ENCODE data around the gene CPNE6.

The CPNE6 gene

DNA sequence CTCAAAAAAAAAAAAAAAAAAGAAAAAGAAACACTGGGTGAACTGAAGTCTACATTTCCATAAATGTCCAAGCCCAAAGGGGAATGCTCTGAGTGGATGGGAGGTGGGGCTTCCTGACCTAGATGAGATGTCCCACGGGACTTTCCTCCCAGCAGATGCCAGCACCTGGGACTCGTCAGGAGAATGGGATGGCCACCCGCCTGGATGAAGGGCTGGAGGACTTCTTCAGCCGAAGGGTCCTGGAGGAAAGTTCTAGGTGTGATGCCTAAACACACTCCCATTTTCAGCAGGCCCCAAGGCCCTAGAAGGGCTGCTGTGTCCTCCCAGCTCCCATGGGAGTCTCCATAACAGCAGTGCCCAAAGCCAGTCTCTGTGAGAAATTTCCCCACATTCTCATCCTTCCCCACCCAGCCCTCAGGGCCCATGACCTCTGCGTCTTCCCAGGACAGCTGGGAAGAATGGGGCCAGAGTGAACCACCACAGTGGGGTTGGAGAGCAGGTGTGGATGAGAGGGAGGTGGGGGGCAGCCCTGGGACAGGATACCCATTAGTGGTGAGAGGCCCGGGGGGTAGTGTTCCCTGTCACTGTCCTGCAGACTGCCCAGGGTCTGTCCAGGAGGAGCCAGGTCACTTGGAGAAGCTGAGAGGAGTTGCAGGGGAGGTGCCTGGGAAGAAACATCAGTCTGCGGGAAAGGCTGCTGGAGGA is 7.1 kb upstream of the CPNE6 start:
- H3K9ac ChIP-seq (ENCODE audit: low read depth, low read length), result no peak overlapping the region
- H3K36me3 ChIP-seq (ENCODE audit: insufficient read depth, low read length), result no peaks in the 10 kb centered on the region
- peaks cover 48% of the 10 kb centered on the region for H3K27me3 ChIP-seq (ENCODE audit: control insufficient read depth, insufficient read depth, low read length)
- H3K4me1 ChIP-seq (ENCODE audit: control insufficient read depth, insufficient read depth, low read length), result no peaks in the 10 kb centered on the region
- no peak overlapping the region for H3K4me2 ChIP-seq (ENCODE audit: low read length)
- no peak overlapping the region for H3K4me3 ChIP-seq (ENCODE audit: low read length)
- no peaks in the 10 kb centered on the region for H3K9me3 ChIP-seq (replicated peaks; ENCODE audit: low read length)

DNA sequence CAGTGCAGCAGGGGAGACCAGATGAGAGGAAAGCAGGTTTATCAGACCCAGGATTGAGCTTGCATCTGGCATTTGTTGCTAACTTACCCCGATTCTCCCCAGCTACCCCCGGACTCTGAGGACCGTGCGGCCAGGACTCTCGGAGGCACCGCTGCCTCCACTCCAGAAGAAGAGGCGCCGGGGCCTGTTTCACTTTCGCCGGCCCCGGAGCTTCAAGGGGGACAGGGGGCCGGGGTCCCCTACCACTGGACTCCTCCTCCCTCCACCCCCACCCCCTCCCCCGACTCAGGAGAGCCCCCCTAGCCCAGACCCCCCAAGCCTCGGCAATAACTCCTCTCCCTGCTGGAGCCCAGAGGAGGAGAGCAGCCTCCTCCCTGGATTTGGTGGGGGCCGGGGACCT is 6.5 kb upstream of the CPNE6 start:
- Histone ChIP-seq H3K9me3 (replicated peaks; ENCODE audit: low read length) (no peaks in the 10 kb centered on the region), H3K36me3 (ENCODE audit: insufficient read depth, low read length) (no peaks in the 10 kb centered on the region), H3K4me2 (ENCODE audit: low read length) (no peak overlapping the region), H3K4me1 (ENCODE audit: control insufficient read depth, insufficient read depth, low read length) (no peaks in the 10 kb centered on the region), H3K9ac (ENCODE audit: low read depth, low read length) (no peak overlapping the region), H3K27me3 (ENCODE audit: control insufficient read depth, insufficient read depth, low read length) (peaks cover 54% of the 10 kb centered on the region), H3K4me3 (ENCODE audit: low read length) (no peak overlapping the region)

DNA sequence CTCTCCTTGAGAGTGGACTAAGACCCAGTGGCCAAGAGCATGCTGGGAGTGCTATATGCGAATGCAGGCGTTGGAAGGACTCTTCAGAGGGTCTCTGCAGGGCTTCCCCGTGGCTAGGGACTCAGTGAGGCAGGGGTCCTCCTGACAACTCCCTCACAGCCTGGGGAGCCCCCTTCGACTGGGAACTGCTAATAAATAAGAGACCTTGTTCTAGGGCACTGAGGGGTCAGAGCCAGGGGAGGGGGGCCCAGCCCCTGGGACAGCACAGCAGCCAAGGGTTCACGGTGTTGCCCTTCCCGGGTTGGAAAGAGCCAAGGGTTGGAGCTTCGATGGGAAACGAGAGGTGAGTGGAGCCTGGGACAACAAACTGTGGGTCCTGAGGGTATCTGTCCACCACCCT is 6.0 kb upstream of the CPNE6 start:
- no peaks in the 10 kb centered on the region for H3K36me3 ChIP-seq (ENCODE audit: insufficient read depth, low read length)
- no peak overlapping the region for H3K4me2 ChIP-seq (ENCODE audit: low read length)
- H3K27me3 ChIP-seq (ENCODE audit: control insufficient read depth, insufficient read depth, low read length), result peaks cover 54% of the 10 kb centered on the region
- no peak overlapping the region for H3K9ac ChIP-seq (ENCODE audit: low read depth, low read length)
- no peak overlapping the region for H3K4me3 ChIP-seq (ENCODE audit: low read length)
- no peaks in the 10 kb centered on the region for H3K4me1 ChIP-seq (ENCODE audit: control insufficient read depth, insufficient read depth, low read length)
- H3K9me3 ChIP-seq (replicated peaks; ENCODE audit: low read length), result no peaks in the 10 kb centered on the region

DNA sequence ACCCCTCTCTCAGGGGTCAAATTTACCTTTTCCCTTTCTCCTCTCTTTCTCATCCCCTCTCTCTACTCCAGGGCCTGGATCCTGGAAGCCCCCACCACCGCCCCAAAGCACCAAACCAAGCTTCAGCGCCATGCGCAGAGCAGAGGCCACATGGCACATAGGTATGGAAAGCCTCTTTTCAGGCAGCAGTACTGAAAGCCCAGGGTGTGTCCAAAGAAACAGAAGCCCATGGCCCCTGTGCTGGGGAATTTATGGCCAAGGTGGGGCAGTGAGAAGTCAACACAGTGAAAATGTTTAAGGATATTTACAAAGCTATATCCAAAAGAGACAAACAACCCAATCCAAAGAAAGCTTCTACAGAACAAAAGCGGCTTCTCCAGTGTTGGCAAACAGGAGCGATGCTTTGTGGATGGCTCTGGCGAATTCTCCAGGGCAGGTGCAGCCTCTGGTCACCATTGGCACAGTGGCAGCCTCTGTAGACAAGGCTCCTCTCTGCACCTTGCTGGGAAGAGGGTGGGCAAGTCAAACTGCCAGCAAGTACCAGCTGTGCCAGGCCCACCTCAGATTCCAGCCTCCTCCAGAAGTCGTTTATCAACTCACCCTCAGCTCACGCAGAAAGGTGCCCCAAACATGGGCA is 4.7 kb upstream of the CPNE6 start:
- Histone ChIP-seq H3K4me3 (ENCODE audit: low read length) (no peak overlapping the region), H3K9me3 (replicated peaks; ENCODE audit: low read length) (no peaks in the 10 kb centered on the region), H3K9ac (ENCODE audit: low read depth, low read length) (no peak overlapping the region), H3K4me2 (ENCODE audit: low read length) (no peak overlapping the region), H3K4me1 (ENCODE audit: control insufficient read depth, insufficient read depth, low read length) (no peaks in the 10 kb centered on the region), H3K36me3 (ENCODE audit: insufficient read depth, low read length) (no peaks in the 10 kb centered on the region), H3K27me3 (ENCODE audit: control insufficient read depth, insufficient read depth, low read length) (peaks cover 53% of the 10 kb centered on the region)

DNA sequence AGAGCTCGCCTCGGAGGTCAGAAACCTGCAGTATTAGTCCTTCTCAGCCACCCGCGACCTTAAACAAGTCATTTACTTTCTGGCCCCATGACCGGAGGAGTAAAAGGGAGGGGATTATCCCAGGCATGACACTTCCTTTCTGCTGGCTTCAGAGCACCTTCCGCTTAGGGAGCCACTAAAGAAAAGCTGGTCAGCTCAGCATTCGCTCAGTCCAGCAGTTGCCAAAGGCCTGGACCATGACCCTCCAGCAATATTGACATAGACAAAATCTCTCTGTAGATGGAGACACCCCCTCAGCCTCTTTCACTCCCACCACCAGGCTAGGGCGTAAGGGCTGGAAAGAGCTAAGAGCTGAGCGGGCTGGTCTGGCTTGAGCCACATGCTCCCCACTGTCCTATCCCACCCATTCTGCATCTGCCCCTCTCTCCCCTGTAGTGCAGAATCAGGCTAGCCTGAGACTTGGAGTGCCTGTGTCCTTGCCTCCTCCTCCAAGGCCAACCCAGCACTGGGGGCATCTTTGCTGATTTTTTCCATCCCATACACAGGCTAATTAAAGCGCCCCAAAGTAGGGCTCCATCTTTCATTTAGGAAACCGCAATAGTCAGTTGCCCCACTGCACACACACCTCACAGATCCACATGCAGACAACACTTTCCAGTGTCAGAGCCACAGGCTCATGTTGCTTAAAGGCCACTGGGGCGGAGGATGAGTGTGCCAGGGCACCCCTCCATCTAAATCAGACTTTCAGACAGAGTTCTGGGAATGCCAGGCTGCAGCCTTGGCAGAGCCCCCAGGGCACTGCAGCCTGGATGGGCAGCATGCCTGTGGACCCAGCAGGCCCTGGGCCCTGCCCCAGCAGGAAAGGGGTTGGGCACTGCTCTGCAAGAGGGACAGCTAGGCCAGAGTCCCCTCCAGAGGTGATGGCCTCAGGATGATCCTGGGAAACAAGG is 4.0 kb upstream of the CPNE6 start:
- no peak overlapping the region for H3K9ac ChIP-seq (ENCODE audit: low read depth, low read length)
- no peak overlapping the region for H3K4me3 ChIP-seq (ENCODE audit: low read length)
- no peaks in the 10 kb centered on the region for H3K9me3 ChIP-seq (replicated peaks; ENCODE audit: low read length)
- H3K4me1 ChIP-seq (ENCODE audit: control insufficient read depth, insufficient read depth, low read length), result no peaks in the 10 kb centered on the region
- peaks cover 55% of the 10 kb centered on the region for H3K27me3 ChIP-seq (ENCODE audit: control insufficient read depth, insufficient read depth, low read length)
- H3K4me2 ChIP-seq (ENCODE audit: low read length), result no peak overlapping the region
- H3K36me3 ChIP-seq (ENCODE audit: insufficient read depth, low read length), result no peaks in the 10 kb centered on the region

DNA sequence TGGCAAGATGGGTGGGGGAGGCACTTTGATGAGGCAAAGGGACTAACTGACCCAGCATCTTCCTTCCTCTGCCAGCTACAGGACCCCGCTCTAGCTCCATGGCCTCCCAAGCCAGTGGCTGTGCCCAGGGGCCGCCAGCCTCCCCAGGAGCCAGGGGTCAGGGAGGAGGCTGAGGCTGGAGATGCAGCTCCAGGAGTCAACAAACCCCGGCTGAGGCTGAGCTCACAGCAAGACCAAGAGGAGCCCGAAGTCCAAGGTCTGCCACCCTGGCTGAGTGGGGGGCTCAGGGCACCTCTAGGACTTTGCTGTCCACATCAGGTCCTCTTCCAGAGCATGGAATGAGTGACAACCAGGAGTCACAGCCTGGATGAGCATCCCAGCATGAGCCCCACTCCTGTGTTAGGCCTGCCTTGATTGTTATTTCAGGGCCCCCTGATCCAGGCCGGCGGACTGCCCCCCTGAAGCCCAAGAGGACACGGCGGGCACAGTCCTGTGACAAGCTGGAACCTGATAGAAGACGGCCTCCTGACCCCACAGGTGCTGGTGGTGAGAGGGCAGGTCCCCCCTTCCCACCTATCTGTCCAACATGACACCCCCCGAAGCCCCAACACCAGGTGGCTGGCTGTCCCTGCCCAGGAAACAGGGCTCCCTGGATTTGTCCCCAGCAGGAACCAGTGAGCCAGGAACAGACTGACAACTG is 2.5 kb upstream of the CPNE6 start:
- H3K4me3 ChIP-seq (ENCODE audit: low read length), result no peak overlapping the region
- no peak overlapping the region for H3K9ac ChIP-seq (ENCODE audit: low read depth, low read length)
- H3K4me1 ChIP-seq (ENCODE audit: control insufficient read depth, insufficient read depth, low read length), result no peaks in the 10 kb centered on the region
- peaks cover 63% of the 10 kb centered on the region for H3K27me3 ChIP-seq (ENCODE audit: control insufficient read depth, insufficient read depth, low read length)
- no peak overlapping the region for H3K4me2 ChIP-seq (ENCODE audit: low read length)
- no peaks in the 10 kb centered on the region for H3K9me3 ChIP-seq (replicated peaks; ENCODE audit: low read length)
- H3K36me3 ChIP-seq (ENCODE audit: insufficient read depth, low read length), result no peaks in the 10 kb centered on the region

DNA sequence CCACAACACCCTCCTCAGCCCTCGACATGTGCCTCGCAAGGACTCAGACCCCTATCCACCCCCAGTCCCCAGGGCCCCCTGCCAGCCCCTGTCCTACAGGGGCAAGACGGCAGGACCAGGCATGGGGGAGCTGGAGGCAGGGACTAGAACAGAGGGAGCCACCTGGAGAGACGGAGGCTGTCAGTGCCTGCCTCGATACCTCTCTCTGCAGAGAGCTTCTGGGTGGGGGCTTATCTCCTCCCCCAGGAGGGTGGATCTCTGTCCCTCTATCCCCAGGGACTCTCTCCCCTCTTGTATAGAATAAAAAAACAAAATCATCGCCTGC is 2.0 kb upstream of the CPNE6 start:
- Histone ChIP-seq H3K9me3 (replicated peaks; ENCODE audit: low read length) (no peaks in the 10 kb centered on the region), H3K27me3 (ENCODE audit: control insufficient read depth, insufficient read depth, low read length) (peaks cover 67% of the 10 kb centered on the region), H3K4me1 (ENCODE audit: control insufficient read depth, insufficient read depth, low read length) (no peaks in the 10 kb centered on the region), H3K36me3 (ENCODE audit: insufficient read depth, low read length) (no peaks in the 10 kb centered on the region), H3K4me3 (ENCODE audit: low read length) (no peak overlapping the region), H3K4me2 (ENCODE audit: low read length) (no peak overlapping the region), H3K9ac (ENCODE audit: low read depth, low read length) (no peak overlapping the region)

DNA sequence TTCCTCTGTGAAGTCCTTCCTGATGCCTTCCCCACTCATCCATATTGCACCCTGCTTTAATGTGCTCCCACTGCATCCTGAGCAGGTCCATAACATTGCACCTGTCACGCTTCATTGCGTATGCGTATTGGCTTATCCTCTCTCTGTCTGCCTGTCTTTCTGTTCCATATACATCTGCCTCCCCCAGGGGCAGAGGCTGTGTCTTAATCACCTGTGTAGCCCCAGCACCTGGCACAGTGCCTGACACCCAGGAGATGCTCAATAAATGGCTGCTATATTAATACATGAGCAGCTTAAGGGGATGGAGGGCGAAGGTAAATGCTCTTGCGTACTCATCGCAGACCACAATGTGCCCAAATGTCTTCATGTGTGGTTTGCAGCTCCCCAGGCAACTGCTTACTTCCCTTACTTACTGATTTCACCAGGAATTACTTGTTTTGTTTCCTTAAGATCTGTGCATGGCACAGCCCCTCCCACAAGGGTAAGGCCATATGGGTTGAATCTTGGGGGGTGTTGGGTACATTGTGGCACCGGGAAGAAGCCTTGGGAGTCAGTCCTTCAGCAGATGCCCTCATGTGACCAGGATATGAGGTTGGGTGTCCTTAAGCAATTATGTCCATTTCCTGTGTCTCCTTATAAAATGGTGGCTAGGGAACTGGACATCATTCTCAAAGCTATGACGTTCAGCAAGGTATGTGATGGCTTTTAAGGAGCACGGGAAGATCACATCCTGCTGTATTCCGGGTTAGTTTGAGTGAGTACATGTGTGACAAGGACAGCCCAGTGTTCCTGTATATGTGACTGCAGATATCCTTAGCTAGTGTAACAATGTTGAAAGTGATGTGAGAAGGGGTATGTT is 848 bp upstream of the CPNE6 start:
- Histone ChIP-seq H3K27me3 (ENCODE audit: control insufficient read depth, insufficient read depth, low read length) (peaks cover 73% of the 10 kb centered on the region), H3K9me3 (replicated peaks; ENCODE audit: low read length) (no peaks in the 10 kb centered on the region), H3K4me2 (ENCODE audit: low read length) (no peak overlapping the region), H3K9ac (ENCODE audit: low read depth, low read length) (no peak overlapping the region), H3K4me1 (ENCODE audit: control insufficient read depth, insufficient read depth, low read length) (no peaks in the 10 kb centered on the region), H3K36me3 (ENCODE audit: insufficient read depth, low read length) (no peaks in the 10 kb centered on the region), H3K4me3 (ENCODE audit: low read length) (no peak overlapping the region)

DNA sequence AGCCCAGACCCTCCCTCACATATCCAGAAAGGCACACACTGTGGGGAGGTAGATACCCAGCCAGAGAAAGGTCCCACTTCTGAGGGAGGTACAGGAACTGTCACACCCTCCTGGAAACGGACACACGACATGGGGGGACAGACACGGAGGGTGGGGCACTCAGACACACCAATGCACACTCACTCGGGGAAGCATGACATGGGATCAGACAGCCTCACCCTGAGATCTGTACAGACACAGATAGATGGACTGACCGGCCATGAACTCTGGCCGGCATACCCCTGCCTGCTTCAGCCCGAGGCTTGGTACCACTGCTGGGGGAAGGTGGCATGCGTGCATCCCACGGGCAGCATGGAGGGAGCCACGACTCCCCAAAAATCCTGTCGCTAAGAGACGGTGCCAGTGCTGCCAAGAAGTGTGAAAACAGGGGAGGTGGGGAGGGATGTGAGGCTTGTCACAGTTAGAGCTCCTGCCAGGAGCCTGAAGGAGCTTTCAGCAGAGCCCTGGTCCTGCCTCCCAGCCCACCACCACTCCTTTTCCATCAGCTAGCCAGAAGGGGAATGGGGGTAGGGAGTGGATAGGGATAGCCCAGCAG is 571 bp downstream of the CPNE6 start:
- no peaks in the 10 kb centered on the region for H3K36me3 ChIP-seq (ENCODE audit: insufficient read depth, low read length)

DNA sequence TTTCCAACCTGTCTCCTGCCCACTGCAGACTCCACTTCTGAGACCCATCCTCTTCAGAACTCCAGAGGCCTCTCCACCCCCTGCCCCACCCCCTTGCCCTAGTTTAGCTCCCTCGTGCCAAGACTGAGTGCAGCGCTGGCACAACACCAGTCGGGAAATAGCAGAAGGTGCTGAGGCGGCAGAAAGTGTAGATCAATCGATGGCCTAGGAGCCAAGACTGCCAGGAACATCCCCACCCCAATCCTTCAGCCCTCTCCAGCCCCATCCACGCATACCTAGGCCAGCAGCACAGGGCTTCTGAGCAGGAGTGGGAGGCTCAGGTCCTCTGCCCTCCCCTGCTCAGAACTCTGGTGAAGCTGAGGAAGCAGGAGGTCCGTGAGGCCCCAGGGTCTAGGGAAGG is 1.1 kb downstream of the CPNE6 start:
- H3K9me3 ChIP-seq (replicated peaks; ENCODE audit: low read length), result no peaks in the 10 kb centered on the region
- no peak overlapping the region for H3K4me2 ChIP-seq (ENCODE audit: low read length)
- H3K4me1 ChIP-seq (ENCODE audit: control insufficient read depth, insufficient read depth, low read length), result no peaks in the 10 kb centered on the region
- H3K4me3 ChIP-seq (ENCODE audit: low read length), result no peak overlapping the region
- H3K27me3 ChIP-seq (ENCODE audit: control insufficient read depth, insufficient read depth, low read length), result peaks cover 72% of the 10 kb centered on the region
- H3K36me3 ChIP-seq (ENCODE audit: insufficient read depth, low read length), result no peaks in the 10 kb centered on the region
- H3K9ac ChIP-seq (ENCODE audit: low read depth, low read length), result no peak overlapping the region

More for the DNA sequence above, 571 bp downstream of the CPNE6 start:
- H3K9me3 ChIP-seq (replicated peaks; ENCODE audit: low read length), result no peaks in the 10 kb centered on the region
- H3K4me2 ChIP-seq (ENCODE audit: low read length), result no peak overlapping the region
- peaks cover 75% of the 10 kb centered on the region for H3K27me3 ChIP-seq (ENCODE audit: control insufficient read depth, insufficient read depth, low read length)
- no peak overlapping the region for H3K9ac ChIP-seq (ENCODE audit: low read depth, low read length)
- no peak overlapping the region for H3K4me3 ChIP-seq (ENCODE audit: low read length)
- H3K4me1 ChIP-seq (ENCODE audit: control insufficient read depth, insufficient read depth, low read length), result no peaks in the 10 kb centered on the region

Measured in skeletal muscle satellite cell (primary cell).